ENCODE measurements around the gene VPS26A. TPM values are rescaled to one million over a fixed set of nuclear protein-coding genes. Genes with fewer than 3 reads are reported as not detected.

Gene VPS26A
- total RNA-seq, 1 experiment from 2014 or later, result 37.4 TPM

GRCh38 chr10:69214666-69215131, 90.7 kb downstream of the VPS26A start (continued):
- no peak for TF ChIP-seq ZNF512 (CRISPR knock-in tag; IDR thresholded peaks at IDR 0.05; ENCODE audit: borderline replicate concordance)
- TF ChIP-seq FOXP1 (CRISPR knock-in tag; IDR thresholded peaks at IDR 0.05; ENCODE audit: borderline replicate concordance), result no peak
- no peak for TF ChIP-seq SP1 (CRISPR knock-in tag; conservative IDR thresholded peaks at IDR 0.05)
- TF ChIP-seq E2F1 (CRISPR knock-in tag; IDR thresholded peaks at IDR 0.05), result no peak
- no peak for TF ChIP-seq MLX (CRISPR knock-in tag; IDR thresholded peaks at IDR 0.05)
- TF ChIP-seq CBFB (CRISPR knock-in tag; IDR thresholded peaks at IDR 0.05; ENCODE audit: low read depth), result no peak
- TF ChIP-seq ZNF416 (CRISPR knock-in tag; IDR thresholded peaks at IDR 0.05), result no peak
- TF ChIP-seq ATF6 (CRISPR knock-in tag; IDR thresholded peaks at IDR 0.05), result no peak
- no peak for TF ChIP-seq STAT6 (CRISPR knock-in tag; conservative IDR thresholded peaks at IDR 0.05; ENCODE audit: low read depth)
- TF ChIP-seq NFATC4 (CRISPR knock-in tag; IDR thresholded peaks at IDR 0.05), result no peak
- no peak for TF ChIP-seq SOX15 (CRISPR knock-in tag; IDR thresholded peaks at IDR 0.05)
- TF ChIP-seq ESRRA (CRISPR knock-in tag; IDR thresholded peaks at IDR 0.05; ENCODE audit: borderline replicate concordance), result no peak
- TF ChIP-seq MAX (CRISPR knock-in tag; IDR thresholded peaks at IDR 0.05), result no peak

- Mint-ChIP-seq H3K36me3 (no peaks in the 10 kb centered on the region), H3K27ac (0 out of 2 replicates have a peak overlapping the region, but pooled peaks have one; percentile 4), H3K9me3 (no peaks in the 10 kb centered on the region), H3K4me3 (no peak overlapping the region), H3K27me3 (ENCODE audit: low read depth) (no peaks in the 10 kb centered on the region), H3K4me1 (no peaks in the 10 kb centered on the region)
- POLR2A ChIA-PET, result no interaction called here
- ATAC-seq (no peak), DNase-seq (ENCODE audit: low spot score) (no peak)
- CTCF ChIA-PET, result interaction anchor here (0.7 to 1.2 kb wide), 3 partner anchors 177 to 193 kb away, joined by 3 read pairs; no protein-coding TSS in a partner anchor
- TF ChIP-seq IRF1 (CRISPR knock-in tag; IDR thresholded peaks at IDR 0.05) (no peak), NR2C2 (CRISPR knock-in tag; IDR thresholded peaks at IDR 0.05) (no peak), E2F1 (CRISPR knock-in tag; IDR thresholded peaks at IDR 0.05) (no peak), KAT7 (CRISPR knock-in tag; IDR thresholded peaks at IDR 0.05; ENCODE audit: borderline replicate concordance) (no peak), ZNF425 (CRISPR knock-in tag; conservative IDR thresholded peaks at IDR 0.05) (no peak), GRHL2 (CRISPR knock-in tag; IDR thresholded peaks at IDR 0.05; ENCODE audit: insufficient replicate concordance, severe bottlenecking) (no peak), CREB1 (CRISPR knock-in tag; IDR thresholded peaks at IDR 0.05) (no peak)
Observed at GRCh38 chr10:69215405-69216171, 91.6 kb downstream of the VPS26A start.
